ENCODE data around the gene SLC35E3.

Gene SLC35E3

DNA sequence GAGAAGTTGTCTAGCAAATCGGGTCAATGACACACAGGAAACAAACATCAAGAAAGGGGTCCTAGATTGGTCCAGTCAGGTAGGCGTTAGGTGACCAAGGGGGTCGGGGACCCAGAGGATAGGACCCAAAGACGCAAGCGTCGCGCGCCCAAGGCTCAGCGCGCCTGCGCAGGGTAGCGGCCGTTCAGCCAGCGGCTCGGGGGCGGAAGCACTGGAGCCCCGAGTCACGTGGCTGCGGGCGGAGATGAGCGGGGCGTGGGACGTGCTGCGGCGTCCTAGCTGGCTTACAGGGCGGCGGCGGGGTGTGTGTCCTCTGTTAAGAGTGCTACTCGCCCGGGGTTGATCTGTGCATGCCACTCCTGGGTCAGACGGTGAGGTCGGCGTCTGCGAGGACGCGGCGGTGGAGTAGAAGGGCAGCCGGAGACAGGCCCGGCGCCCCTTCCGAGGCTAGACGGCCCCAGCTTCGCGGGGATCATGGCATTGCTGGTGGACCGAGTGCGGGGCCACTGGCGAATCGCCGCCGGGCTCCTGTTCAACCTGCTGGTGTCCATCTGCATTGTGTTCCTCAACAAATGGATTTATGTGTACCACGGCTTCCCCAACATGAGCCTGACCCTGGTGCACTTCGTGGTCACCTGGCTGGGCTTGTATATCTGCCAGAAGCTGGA lies at the start of gene SLC35E3:
SLC35E3 (plus strand) TSS at position 273 of the 668 bp plus-strand sequence; CDS start at position 475, 202 bp downstream.
- DNase-seq, result peak; percentile 90 to 92

DNA sequence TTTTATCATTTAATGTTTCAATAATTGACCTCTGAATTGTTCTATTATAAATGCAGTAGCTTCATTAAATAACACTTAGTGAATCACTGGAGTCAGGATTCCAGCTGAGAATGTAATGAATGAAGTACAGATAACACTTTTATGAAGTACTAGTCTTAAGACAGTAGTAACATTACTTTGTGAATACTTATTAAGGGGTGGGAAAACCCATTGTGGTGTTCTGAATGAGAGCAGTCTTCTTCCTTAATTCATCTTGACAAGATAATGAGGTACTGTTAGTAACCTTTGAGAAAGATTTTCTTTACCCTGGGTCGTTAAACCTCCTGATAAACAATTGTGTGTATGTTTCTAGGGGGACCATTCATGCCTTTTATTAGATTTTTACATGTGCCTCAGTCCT lies 46.5 kb upstream of the SLC35E3 start:
- DNase-seq, result no peak

DNA sequence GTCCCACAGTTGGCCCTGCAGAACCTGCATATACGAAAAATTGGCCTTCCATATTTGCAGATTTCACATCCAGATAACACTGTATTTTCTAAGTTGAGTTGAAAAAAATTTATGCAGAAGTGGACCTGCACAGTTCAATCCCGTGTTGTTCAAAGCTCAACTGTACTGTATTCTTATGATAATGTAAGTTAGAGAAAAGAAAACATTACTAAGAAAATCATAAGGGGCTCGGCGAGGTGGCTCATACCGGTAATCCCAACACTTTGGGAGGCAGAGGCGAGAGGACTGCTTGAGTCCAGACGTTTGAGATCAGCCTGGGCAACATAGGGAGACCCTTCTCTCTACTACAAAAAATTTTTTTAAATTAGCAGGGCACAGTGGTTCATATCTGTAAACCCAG lies 18.2 kb upstream of the SLC35E3 start:
- no peak for DNase-seq

DNA sequence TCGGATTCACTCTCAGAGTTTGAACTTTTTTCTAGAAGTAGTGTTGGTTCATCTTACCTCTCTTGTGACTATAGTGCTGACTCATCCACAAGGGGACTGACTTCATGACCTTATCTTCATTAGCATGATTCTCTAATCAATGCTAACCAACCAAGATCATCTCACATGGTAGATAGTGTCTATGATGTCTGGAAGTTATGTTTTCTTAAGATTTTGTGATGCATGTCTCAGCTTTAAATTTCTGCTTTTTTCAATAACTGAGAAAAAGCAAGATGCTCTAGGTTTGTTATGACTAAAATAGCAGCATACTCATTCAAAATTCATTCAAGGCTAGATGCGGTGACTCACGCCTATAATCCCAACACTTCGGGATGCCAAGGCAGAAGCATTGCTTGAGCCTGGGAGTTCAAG lies 12.3 kb upstream of the SLC35E3 start:
- DNase-seq, result no peak

DNA sequence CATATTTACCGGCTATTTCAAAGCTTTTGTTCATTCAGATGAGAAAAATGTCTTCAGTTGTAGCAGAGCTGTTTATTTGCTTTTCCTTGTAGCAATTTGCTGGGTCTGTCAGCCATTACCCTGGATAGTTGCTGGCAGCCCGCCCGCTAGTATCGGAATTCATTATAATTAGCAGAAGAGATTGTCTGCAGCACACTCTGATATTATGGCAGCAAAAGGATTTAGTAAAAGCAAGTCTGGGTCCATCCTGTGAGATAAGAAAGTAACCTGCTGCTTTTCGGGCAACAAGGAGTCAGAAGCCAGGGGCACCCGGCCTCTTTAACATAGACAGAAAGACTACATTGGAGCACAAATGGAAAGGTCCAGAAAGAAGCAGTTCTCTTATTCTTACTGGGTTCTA lies 6.1 kb upstream of the SLC35E3 start:
- DNase-seq, result no peak

DNA sequence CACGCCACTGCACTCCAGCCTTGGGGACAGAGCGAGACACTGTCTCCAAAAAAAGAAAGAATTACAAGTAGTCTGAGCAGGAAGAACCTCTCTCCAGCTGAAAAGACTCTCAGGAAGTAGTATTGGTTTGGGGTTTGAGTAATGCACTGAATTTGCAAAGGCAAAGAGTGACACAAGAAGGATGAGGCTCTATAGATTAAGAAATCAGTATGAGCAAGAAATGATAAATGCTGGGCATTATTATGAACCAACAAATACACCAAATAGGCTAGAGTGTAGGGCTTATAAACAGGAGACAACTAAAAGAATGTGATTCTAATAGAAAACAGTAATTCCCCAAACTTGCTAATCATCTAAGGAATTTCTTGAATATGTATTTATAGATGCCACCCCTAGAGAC lies 2.6 kb upstream of the SLC35E3 start:
- no peak for DNase-seq

DNA sequence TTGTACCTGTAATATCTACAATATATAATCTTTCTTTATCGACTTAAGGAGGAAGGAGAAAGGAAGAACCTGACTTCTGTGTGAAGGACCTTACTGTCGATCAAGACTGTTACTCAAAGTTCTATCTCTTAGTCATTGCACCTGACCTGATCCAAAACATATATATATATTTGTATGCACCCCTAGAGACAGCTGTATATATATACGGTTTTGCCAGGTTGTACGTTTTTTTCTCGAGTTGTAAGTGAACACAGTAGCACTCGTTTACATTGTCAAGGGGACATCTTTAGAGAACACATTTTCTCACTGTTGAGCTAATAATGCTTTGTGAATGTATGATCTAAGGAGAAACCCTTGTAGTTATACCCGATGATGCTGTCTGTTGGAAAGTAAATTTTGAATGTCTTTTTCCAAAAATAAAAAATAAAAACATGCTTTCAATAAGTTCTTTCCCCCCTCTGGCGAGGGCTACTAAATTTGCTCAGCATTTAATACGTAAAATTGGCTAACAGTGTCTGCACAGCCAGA lies 536 bp upstream of the SLC35E3 start:
- DNase-seq, result no peak

DNA sequence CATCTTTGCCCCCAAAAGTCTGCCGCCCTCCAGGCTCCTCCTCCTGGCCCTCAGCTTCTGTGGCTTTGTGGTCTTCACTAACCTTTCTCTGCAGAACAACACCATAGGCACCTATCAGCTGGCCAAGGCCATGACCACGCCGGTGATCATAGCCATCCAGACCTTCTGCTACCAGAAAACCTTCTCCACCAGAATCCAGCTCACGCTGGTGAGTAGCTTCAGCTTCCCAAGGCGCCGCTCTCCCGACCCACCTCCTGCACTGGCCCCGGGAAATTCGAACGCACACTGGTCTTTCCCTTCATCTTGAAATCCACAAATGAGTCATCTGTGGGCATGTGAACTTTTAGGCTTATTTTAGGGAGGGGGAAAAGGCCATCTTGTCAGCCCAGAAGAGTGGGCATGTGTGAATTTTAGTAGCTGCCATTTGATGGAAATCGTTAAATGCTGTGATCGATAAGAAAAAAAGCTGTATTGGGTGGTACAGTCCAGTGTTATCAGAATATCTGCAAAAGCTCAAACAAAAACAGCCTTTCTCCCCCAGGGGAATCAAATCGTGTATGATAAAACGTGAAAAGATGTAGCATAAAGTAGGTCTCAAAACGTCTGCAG lies 700 bp downstream of the SLC35E3 start:
- peak; percentile 19 to 26 for DNase-seq

DNA sequence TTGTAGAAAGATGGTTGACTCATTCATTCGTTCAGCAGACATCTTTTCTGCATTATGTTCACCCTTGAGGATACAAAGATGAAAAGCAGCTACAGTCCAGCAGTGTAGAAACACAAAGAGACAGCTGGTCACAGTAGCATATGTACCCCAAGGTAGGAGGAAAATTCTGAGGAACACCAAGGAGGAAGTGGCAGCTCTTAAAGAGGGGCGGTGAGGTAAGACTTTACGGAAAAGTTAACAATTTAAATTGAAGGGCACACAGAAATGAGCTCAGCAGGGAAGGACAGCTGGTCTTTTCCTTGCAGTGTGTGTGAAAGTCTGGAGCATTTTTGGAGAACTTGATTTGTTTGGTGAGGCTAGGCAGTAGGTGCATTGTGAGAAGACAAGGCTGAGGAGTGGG lies 3.5 kb downstream of the SLC35E3 start:
- no peak for DNase-seq

DNA sequence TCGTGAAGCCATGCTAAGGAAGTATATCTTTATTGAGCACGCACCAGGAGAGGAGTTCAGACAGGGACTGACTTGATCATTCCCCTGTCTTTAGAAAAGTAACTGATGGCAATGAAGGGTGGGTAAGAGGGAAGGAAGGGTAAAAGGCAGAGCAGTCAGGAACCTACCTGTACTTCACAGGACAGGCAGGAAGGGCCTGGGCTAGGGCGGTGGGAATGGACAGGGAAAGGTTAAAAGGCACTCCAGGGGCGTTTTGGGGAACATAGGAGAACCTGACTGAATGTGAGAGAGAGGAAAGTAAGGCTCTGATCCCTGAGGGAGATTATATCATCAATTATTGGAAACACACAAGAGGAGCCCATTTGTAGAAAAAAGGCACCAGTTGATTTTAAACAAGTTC lies 3.9 kb downstream of the SLC35E3 start:
- no peak for DNase-seq

DNA sequence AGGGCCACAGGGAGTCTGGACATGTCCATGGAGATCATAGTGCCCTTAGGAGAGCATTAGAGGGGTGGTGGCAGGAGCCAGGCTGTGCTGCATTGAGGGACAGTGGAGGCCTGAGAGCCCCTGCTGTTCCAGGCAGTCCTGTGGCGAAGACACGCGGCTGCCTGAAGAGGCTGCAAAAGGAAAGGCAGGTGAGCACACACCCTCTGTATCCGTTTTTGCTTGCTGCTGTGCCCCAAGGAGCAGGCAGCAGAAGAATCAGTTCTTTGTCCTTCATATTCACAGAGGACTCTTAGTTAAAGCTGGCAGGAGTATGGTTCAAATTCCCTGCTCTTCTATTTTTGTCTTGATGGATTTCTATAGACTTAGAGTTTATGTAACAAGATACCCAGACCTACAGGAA lies 4.5 kb downstream of the SLC35E3 start:
- no peak for DNase-seq

DNA sequence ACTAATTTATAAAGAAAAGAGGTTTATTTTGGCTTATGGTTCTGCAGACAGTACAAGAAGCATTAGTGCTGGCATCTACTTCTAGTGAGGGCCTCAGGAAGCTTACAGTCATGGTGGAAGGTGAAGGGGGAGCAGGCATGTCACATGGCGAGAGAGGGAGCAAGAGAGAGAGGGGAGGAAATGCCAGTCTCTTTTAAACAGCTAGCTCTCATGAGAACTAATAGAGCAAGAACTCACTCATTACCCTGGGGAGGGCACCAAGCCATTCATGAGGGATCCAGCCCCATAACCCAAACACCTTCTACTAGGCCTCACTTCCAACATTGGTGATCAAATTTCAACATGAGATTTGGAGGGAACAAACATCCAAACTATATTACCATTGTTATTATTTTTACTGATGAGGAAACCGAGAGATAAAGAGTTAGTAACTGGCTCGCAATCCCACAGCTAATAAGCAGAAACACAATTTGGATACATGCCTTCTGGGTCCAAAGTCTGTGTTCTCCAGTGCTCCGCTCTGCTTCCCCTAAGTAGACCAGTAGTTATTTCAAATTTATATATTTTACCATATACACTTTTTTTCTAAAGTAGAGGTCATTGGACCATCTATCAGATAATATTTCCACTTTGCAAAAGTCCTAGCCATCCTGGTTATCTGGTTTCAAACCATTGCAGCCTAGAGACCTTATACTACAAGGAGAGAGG lies 9.7 kb downstream of the SLC35E3 start:
- no peak for DNase-seq

DNA sequence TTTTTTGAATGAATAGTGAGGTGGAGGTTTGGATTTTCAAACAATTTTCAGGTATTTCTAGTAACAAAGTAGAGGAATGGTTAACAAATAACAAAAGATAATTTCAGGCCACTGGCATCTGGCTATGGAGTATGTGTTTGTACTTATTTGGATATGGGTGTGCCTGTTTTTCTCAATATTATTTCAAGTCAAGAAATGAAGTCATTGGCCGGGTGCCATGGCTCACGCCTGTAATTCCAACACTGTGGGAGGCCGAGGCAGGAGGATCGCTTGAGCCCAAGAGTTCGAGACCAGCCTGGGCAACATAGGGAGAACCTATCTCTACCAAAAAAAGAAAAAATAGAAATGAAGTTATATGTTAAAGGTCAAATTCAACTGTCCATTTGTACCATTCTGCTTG lies 13.9 kb downstream of the SLC35E3 start:
- no peak for DNase-seq

DNA sequence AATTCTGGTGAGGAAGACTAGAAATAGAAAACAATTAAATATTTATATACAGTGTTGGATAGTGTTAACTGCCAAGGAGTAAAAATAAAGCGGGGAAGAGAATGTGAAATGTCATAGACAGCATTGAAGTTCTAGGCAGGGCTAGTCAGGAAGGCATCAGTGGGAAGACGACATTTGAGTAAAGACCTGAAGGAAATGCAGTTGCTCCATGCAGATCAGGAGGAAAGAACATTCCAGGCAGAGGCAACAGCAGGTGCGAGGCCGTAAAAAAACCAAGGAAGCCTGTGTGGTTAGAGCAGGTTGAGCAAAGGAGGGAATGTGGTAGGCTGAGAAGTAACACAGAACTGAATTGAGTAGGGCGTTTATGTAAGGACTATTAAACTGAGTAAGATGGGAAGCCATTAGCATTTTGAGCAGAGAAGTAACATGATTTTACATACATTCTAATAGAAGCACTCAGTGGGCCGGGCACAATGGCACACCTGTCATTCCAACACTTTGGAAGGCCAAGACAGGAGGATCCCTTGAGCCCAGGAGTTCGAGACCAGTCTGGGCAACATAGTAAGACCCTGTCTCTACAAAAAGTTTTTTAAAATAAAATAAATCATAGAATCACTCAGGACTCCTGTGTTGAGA lies 14.9 kb downstream of the SLC35E3 start:
- no peak for DNase-seq

DNA sequence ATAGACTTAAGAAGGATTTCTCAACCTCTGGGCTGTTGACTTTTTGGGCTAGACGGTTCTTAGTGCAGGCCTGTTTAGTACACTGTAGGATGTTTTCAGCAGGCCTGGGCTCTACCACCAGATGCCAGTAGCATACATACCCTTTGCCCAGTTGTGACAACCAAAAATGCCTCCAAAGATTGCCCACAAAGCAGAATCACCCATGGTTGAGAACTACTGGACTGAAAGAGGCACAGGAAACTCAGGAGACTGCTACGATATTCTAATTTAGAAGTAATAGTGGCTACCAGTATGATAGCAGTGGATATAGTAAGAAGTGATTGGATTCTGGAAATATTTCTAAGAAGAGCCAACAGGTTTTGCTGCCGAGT lies 15.5 kb downstream of the SLC35E3 start:
- no peak for DNase-seq

DNA sequence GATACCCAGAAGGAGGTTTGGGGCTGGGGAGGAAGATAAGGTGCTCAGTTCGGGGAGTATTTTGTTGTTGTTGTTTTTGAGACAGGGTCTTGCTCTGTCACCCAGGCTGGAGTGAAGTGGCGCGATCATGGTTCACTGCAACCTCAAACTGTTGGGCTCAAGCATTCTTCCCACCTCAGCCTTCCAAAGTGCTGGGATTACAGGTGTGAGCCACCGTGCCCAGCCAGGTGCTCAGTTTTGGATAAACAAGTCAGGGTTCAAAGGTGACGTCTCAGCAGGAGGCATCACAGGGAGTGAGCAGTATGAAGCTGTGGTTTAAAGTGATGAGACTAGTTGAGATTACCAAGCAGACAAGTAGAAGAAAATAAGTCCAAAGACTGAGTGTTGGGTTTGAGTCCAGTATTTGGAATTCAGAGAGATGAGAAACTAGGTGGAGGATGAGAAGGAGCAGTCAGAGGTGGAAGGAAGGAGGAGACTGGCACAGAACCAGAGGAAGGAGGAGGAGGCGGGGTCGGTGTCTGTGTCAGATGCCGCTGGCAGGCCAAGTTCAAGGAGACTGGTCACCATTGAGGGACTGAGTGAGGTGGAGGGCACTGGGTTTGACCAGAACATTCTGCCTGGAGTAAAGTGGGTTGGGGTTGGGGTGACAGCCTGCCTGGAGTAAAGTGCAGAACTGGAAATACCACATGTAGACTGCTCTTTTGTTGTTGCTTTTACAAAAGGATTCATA lies 16.1 kb downstream of the SLC35E3 start:
- no peak for DNase-seq

DNA sequence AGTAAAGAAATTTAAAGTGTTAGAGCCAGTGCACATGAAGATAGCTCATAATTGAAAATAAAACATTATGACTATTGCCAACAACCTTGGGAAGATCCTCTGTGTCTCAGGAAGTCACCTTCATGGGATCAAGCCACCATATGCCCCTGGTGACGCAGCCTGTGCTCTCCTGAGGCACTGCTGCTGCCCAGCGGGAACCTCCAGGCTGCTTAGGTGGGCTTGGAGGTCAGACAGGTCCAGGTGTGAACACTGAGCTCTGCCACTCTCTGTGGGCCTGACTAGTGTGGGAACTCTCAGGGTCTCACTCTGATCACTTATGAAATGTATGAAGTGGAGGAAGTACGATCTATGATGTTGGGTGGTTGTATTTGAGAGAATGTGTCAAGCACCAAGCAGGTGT lies 16.7 kb downstream of the SLC35E3 start:
- DNase-seq, result no peak

DNA sequence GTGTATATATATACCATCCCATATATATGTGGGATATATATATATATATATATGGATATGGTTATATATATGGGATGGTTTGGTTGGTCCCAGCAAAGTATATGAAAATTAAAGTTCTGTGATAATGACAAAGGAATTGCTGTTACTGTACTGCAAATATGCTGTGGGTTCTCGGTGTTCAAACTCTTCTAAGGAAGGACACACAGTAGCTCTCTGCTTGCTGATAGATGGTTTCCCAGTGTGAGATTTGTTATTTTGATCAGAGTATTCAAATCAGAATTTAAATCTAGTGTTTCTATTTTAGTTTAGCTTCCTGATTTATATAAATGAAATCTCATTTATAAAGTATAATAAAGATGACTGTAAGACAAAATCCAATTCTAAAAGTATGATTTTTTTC lies 19.7 kb downstream of the SLC35E3 start:
- no peak for DNase-seq

DNA sequence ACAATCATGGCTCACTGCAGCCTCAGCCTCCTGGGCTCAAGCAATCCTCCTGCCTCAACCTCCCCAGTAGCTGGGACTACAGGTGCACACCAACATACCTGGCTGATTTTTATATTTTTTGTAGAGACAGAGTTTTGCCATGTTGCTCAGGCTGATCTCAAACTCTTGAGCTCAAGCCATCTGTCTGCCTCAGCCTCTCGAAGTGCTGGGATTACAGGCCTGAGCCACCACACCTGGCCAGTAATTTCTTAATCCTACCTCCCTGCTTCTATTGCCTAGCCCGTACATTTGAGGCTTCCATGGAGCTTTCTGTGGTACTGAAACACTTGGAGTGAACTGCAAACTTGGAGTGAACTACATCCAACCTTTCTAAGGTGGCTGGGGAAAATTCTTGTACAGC lies 20.7 kb downstream of the SLC35E3 start:
- no peak for DNase-seq

DNA sequence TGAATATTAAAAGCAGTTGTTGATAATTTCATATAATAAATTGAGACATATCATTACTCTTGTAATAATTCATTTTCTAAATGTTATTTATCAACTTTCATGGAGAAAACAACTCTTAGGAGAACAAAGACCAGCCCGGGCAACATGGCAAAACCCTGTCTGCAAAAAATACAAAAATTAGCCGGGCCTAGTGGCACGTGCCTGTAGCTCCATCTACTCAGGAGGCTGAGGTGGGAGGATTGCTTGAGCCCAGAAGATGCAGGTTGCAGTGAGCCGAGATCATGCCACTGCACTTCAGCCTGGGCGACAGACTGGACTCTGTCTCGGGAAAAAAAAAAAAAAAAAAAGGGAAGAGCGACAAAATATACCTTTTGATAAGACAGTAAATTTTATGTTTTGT lies 21.2 kb downstream of the SLC35E3 start:
- DNase-seq, result no peak

DNA sequence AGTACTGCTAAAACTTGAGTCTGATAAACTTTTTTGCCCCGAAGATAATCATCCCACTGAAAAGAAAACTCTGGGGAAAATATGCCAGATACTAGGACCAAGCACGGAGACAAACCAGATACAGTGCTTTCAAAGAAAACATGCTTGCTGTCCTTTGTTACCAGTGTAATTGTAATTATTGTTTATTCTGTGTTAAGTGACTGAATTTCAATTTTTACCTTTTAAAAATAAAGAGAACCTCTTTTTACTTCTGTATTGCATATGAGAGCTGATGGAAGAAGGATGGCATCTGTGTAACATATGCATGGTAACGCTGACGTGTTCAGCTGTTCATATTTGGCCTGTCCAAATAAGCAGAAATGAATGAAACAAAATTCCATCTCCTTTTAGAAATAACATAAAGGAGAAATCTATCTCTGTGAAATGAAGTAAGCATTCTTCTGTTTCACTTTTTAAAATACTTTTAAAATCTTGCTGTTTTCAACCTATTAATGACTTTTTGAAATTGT lies 22.5 kb downstream of the SLC35E3 start:
- DNase-seq, result no peak

DNA sequence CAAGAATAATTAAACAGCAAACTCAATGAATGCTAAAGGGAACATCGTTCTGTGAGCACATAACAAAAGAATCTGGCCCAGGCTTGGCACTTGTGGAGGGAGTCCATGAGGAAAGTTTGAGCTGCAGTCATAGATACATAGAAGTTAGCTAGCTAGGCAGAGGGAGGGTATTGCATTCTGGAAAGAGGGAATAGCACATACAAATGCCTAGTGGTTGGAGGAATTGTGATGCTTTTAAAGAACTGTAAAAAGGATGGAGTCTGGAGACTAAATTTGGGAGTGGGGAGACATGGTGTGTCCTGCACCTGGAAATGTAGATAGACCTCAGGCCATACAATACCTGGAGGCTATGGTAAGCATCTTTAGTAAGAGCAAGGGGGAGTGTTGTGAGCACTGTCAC lies 24.0 kb downstream of the SLC35E3 start:
- no peak for DNase-seq

Data from CD4-positive, alpha-beta T cell treated with Interleukin-4 for 1 hour (primary cell).